HG03135 (cell line): ENCODE measurements around the gene WIPI1.
"Not testable (repeated sequence)": the region's sequence is repeated elsewhere in the genome, so short reads cannot be mapped to it uniquely, and the experiment has no call there.

ENCODE experiments used
- ATAC-seq: cut with Tn5 transposase; IDR thresholded peaks from one replicate; pipeline ENCODE4 v1.9.1; 2021; ENCODE audit warnings: mild to moderate bottlenecking, moderate library complexity; ENCODE audit not compliant: unreplicated experiment

Gene WIPI1, protein sequence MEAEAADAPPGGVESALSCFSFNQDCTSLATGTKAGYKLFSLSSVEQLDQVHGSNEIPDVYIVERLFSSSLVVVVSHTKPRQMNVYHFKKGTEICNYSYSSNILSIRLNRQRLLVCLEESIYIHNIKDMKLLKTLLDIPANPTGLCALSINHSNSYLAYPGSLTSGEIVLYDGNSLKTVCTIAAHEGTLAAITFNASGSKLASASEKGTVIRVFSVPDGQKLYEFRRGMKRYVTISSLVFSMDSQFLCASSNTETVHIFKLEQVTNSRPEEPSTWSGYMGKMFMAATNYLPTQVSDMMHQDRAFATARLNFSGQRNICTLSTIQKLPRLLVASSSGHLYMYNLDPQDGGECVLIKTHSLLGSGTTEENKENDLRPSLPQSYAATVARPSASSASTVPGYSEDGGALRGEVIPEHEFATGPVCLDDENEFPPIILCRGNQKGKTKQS

DNA sequence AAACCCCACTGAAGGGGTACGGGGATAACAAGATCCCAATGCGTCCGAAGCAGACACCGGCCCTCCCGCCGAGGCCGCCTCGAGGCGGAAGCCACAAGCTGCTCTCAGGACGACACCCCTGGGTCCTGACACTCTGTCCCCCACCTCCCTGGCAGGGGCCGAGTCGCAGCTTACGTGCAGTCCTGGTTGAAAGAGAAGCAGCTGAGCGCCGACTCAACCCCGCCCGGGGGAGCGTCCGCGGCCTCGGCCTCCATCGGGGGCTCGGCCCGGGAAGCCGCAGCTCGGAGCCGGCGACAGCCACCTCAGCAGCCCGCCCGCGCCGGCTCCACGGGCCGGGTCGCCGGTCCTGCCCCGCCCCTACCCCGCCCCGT is at the start of gene WIPI1:
Gene WIPI1 (minus strand): TSS at position 329 of the 371 bp plus-strand sequence. CDS start 75 bp downstream, at position 254.
- peak; percentile 37 for ATAC-seq

DNA sequence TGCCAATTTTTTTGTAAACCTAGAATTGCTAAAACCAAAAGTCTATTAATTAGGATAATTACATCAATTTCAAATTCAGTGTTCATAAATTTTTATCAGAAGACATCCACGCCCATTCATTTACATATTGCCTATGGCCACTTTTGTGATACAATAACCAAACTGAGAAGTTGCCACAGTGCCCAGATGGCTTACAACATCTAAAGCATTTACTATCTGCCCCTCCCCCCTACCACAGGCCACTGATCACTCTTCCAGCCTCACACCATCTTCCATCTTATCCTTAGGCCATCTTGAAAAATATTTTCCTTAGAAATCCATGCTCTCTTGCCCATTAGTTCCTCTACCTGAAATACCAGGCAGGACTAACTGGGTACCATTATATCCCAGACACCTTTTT is 48.7 kb upstream of the WIPI1 start:
- no peak for ATAC-seq

DNA sequence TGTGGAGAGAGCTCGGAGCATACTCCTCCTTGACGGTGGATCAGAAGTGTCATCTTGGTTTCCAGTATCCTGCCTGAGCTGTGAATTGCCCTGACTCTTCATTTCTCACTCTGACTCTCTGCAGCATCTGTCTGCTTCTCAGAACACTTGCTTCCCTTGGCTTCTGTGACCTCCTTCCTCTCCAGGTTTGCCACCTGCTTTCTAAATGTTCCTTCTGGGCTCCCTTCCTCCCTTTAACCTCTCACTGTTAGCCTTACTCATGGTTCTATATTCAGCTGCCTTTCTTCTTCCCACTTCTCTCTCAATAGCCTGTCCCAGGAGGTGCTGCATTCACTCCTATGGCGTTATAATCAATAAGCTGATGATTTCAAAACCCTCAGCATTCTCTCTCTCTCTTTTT is 43.8 kb upstream of the WIPI1 start:
- no peak for ATAC-seq

DNA sequence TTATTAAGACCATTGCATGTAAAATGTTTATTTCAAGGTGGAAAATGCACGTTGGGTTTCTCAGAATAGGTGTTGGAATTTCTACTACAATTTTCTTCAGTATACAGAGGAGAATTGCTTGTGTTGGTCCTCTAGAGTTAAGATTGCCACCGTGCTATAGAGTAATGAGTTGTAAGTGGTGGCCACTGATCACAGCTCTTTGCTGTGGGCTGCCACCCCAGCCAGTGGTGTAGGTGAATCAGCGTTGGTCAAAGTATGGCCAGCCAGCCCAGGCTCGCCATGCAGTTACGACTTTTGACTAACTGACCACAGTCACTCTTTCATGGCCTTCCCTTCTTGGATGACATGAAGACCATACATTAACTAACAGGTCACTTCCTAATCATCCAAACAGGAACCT is 42.3 kb upstream of the WIPI1 start:
- no peak for ATAC-seq

DNA sequence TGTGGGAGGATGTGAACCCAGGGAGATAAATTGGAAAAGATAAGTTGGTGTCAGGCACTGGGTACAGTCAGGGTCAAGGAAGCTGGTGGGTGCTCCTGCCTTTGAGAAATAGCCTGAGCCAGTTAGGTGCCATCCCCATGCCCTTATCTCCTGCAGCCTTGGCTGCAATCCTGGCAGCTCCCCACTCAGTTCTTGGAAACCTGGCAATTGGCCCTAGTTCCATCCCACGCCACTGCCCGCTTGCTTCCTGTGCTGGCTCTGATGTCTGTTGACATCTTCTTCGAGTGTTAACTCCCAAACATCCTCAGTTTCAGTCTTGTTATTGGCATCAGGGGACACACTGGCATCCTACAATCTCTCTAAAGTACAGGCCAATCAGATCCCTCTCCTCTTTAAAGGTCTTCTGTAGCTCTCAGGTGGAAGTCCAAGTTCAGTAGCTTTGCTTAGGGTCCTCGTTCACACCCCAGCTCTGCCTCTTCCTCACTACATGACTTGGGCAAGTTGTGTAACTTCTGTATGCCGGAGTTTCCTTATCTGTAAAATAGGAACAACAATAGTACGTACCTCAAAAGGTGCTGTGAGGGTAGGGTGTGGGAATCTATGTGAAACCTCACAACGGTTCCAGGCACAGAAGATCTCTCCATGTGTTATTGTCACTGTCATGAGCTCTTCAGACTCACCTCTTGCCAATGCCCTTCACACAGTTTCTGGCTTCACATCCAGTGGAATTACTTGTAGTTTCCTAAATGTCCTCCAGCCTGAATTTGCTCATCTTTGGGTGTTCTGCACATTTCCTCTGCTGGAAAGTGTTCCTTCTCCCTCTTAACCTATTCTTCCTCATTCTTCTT is 41.4 kb upstream of the WIPI1 start:
- ATAC-seq: peak; percentile 21

DNA sequence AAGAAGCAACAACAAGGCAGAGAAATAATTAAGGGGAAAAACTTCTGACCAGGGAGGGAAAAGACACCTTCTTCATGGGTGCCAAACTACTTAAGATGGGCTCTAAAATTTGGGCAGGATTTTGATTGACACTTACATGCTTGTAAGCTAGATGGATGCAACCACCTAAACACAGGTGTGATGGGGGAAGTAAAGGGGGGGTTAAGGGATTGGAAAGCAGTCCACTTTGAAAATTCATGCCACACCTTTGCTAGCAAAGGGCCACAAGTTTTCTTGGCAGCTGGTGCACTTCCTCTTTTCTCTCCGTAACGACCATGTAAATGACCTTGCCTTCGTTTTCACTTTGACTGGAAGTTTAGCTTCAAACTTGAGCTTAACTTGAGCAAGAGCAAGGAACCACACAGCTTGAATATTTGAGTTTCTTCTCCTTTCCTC is 40.6 kb upstream of the WIPI1 start:
- ATAC-seq: peak; percentile 95

DNA sequence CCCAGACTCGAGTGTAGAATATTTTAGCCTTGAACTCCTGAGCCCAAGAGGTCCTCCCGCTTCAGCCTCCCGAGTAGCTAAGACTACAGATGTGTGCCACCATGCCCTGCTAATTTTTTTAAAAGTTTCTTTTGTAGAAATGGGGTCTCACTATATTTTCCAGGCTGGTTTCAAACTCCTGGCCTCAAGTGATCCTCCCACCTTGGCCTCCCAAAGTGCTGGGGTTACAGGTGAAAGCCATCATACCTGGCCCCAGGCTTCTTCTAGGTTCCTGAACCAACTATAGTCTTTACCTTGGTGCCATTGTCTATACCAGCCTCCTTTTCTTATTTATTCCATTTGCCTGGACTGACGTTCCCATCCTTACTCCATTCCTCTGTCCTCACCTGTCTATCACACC is 37.8 kb upstream of the WIPI1 start:
- ATAC-seq: no peak

DNA sequence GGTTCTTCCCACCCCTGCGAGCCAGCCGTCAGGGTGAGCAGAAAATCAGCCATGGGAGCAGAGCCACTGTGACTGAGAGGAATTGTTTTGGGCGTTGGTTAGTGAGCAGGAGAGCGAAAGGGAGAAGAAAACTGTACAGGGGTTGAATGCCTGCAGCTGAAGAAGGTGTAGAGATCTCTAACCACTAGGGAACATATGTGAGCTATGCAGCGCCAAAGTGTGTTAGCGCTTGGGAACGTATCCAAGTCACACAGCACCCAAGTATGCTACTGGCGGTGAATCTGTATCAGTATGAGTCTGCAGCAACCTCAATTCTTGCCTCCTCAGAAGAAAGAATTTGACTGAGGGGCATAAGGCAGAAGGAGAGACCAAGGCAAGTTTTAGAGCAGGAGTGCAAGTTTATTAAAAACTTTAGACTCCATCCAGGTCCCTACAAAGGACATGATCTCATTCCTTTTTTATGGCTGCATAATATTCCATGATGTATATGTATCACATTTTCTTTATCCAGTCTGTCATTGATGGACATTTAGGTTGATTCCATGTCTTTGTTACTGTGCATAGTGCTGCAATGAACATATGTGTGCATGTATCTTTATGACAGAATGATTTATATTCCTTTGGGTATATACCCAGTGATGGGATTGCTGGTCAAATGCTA is 35.2 kb upstream of the WIPI1 start:
- ATAC-seq: not testable (repeated sequence)

DNA sequence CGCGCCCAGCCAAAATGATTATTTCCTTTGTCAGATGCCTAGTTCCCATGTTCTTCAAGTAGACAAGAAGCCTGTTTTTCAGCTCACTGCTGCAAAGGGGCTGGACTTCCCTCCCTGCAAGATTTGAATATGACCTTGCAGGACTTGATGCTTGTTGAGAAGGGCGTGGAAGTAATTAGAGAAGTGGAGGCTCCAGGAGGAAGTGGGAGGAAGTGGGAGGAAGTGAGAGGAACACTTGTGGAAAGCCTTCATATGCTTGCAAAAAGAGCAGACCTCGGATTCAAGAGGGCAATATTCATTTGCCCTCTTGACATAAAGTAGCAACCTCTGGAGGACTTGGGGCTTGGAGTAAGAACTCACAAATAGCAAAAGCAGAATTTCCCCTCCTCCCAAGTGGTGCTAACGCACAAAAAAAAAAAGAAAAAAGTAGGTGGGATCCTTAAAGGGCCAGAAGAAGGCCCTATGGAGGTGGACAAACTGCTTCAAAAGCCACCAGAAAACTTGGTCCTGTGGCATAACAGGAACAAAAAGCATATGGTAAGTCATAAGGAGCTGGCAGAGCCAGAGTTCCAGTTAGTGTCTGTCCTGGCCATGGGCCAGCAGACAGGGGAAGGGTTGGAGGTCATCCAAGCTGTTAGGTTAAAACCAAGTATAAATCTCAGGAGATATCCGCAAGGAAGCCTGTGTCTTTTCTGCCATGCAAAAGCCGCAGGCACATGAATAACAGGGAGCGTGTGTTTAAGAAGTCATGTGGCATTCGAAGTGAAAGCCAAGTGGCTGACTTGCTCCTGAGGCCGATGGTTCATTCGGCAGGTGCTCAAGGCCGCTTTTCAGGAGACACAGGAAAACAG is 34.3 kb upstream of the WIPI1 start:
- ATAC-seq: no peak

DNA sequence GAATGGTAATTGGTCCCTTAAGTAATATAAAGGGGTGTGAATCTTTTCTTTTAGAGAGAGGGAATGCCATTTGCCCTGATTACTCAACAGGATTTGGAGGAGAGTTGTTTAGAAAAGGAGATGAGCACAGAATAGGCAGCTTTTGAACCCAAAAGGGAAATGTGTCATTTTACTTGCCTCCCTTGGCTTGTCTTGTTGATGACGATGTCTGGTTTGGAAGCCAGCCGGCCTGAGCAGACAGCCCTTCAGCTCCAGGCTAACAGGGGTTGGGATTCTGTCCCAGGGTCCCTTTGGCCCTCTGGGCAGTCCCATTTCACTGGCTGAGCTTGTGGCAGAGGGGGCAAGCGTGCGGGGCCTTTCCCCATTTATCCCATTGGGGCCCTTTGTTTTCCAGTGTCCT is 32.6 kb upstream of the WIPI1 start:
- no peak for ATAC-seq

DNA sequence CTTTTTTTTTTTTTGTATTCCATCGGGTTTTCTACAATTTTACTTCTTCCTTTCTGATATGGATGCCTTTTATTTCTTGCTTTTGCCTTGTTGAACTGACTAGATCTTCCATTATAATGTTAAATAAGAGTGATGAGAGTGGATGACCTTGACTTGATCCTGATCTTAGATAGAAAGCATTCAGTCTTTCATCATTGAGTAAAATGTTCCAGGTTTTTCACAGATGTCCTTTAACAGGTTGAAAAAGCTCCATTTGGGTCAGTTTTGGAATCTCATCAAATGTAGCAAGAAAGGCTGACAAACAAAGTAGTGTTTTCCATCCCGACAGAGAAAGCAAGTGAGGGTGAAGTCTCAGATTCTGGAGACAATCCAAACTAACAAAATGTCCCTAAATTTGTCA is 27.2 kb upstream of the WIPI1 start:
- ATAC-seq: no peak

DNA sequence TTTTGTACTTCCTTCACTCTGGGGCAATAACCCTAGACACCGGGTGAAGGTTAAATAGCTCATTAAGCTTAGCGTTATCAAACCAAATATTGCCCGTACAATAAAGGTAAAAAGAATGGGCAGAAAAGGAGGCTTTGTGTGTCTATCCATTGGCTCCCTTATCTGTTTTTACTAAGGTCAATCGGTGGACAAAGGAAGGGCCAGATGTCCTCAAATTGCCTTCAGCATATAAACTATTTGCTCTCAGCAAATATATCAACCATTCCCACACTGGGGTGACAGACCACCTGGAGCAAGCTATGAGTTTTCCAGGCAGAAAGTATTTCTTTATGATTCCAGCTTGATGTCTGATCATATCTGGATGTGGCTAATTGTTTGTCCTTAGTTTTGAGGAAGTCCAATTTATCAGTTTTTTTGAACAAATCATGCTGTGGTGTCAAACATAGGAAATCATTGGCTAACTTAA is 25.3 kb upstream of the WIPI1 start:
- ATAC-seq: no peak

DNA sequence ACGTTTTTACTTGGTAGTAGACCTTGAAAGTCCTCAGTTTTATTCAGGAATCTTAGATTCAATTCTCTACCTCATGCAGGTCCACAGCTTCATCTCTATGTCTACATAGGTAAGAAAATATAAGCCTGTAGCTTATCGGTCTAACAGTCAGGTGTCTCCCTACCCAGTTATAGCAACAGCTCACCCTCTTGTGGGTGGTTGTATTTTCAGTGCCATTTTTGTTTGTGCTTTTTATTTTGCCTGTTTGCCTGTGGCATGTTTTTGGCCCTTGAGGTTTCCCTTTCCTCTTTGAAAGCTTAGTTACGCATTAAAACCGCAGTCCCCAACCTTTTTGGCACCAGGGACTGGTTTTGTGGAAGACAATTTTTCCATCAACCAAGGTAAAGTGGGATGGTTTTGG is 23.6 kb upstream of the WIPI1 start:
- no peak for ATAC-seq

DNA sequence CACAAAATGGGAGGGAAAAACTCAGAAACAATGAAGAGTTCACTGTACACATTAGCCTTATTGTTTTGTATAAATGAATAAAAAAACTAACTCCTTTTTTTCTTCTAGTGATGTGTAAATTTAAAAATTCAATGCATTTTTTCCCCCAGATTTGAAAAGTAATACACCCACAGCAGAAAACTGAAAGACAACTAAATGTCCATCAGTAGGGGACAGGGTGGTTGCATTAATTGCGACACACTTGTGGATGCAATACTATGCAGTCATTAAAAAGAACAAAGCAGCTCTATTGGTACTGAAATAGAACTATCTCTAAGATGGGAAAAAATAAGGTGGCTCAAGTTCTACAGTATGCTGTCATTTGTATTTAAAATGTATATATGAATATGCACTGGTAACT is 13.7 kb upstream of the WIPI1 start:
- no peak for ATAC-seq

DNA sequence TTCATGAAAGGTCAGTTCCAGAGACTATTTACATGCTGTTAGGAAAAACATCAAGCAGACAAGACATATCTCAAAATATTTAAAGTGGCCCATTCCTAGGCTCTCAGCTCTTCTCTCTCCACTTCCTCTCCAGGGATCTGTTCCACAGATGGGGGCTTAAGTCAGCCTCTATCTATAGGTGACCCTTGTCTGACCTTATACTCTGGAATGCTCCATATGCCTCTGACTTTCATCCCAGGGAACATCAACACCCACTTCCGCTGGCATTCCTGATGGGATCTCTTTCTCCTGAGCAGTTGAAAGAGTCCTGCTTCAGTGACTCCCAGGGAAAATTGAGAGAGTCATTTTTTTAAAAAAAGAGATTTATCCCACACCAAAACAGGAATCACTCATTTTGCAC is 11.5 kb upstream of the WIPI1 start:
- ATAC-seq: no peak

DNA sequence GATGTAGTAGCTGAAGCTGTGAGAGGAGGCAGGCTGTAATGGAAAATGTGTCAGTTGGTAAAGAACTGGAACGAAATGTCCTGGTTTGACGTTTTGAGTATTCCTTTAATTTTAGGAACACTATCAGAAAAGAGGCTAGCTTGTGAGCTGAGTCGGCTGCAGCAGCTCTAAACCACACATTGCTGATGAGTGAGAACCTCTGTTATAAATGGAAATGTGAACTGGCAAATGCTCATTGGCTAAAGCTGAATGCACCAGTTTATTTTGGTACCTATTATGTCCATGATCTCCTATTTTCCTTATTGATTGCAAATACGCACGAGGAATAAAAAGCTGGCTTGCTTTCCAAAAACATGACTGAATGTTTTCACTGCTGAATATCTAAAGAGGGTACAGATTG is 11.0 kb upstream of the WIPI1 start:
- ATAC-seq: no peak

DNA sequence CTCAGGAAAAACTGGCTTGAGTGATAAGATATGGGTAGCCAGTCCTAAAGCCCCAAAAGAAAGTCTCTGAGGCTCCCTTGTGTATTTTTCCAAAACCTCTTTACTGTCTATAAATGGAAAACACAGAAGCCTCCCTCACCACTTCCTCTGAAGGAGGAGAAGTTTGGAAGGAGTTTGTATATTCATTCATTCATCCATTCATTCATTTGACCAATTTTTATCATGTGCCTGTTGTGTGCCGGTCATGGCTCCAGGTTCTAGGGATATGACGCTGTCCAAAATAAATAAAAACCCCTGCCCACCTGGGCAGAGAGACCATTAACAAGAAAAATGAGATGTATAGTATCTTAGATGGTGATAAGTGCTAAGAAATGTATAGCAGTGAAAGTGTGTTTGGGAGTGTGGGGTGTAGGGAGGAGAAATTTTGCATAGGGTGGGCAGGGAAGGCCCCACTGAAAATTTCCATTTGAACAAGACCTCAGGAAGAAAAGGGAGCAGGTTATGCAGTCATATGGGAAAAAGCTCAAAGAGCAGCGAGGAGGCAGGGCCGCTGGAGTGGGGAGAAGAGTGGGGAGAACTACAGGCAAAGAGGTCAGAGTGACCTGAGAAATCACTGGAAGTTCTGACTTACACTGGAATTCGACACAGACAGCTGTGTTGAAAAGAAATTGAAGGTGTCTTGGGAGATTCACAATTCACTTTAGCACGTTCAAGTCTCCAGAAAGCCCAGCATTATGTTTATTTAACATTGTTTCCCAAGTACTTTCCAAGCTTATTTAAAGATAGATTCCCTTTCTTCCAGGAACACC is 6.1 kb upstream of the WIPI1 start:
- ATAC-seq: no peak

DNA sequence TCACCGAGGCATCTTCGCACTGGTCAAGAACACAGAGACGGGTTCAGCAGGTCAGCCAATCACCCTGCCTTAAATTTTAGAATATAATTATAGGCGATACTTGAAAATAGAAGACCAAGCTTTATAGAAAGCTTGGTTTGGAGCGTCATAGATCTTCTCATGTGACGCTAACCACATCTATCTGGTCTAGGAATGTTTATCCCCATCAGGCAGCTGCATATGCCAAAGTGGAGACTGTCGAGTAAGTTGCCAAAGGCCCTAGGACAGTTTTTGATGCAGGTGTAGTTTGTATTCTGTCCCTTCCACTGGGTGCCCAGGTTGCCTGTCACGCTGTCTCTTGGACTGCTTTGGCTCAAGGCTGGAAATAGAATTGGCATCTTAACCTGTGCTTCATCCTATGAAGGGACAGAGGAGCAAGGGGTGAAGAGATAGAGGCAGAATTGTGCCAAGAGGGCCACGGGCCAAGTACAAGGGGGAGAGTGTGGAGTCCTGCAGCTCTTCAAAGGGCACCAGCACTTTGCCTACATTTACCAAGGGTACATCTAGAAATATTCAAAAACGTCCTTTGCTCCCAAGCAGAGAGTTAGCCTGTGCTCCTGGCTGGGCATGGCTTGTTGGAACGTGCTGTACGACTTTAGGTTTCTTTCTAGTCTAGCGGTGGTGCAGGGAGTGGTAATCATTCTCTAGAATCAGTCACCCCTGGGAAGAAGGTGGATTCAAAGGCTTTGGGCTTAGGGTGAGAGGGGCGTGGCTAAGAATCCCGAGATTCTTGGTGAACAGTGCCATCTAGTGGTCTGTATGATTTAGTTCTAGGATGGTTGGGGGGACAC is 5.3 kb upstream of the WIPI1 start:
- ATAC-seq: no peak

DNA sequence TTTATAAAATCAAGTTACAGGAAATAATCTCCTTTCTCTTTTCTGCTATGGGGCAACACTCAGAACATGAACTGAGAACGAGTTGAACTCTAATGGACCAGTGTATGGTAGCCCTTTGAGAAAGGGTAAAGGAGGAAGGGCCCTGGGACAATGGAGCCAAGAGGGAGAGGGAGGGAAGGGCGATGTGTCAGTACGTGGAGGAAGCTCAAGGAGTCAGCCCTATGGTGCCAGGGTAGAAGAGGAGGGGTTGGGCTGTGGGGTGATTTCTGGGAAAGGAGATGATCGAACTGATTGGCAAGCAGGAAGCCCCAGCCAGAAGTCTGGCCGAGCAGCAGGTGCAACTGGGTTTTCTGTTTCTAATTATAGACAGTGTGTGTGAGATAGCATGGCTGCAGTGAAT is 4.3 kb upstream of the WIPI1 start:
- no peak for ATAC-seq
